Stimulated activated CD4-positive, alpha-beta T cell treated with anti-CD3 and anti-CD28 coated beads, Interleukin-12 subunit alpha, Interleukin-12 subunit beta, amount 100 ng/mL, for 48 hours (primary cell): ENCODE results near the gene PGM2.

Experiments used
- DNase-seq, 3 donors: peaks; one replicate each; pipeline ENCODE4 v3.0.0-alpha.2; 2020; ENCODE audit warnings: low read depth in 2 of 3, low spot score in 1 of 3

The PGM2 gene

DNA sequence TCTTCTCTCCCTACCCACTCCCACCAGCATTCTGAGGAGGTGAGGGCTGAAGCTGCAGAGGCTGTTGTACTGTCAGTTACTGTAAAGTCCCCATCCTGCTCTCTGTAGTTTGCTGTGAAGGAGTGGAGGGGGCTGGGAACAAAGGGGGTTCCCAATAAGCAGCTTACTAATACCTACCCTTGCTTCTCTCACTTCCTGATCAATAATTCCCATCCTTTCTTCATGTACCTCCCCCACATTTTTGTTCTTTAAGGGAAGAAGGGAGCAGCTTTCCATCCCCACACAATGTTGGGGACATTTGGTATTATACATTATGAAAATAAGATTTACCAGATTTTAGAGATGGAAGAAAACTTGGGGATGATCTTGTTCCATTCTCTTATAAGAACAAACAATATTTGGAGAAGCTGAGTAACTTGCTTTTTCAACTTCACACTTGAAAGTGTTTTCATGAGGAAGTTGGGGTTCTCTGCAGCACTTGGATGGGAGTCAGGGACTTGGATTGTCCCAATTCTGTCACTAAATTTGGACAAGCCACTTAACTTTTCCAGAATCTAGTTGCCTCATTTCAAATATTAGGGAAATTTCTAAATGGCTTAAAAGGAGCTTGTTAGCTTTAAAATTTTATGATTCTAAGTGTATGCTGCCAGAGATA is 69.8 kb downstream of the PGM2 start:
- DNase-seq, result no peak

DNA sequence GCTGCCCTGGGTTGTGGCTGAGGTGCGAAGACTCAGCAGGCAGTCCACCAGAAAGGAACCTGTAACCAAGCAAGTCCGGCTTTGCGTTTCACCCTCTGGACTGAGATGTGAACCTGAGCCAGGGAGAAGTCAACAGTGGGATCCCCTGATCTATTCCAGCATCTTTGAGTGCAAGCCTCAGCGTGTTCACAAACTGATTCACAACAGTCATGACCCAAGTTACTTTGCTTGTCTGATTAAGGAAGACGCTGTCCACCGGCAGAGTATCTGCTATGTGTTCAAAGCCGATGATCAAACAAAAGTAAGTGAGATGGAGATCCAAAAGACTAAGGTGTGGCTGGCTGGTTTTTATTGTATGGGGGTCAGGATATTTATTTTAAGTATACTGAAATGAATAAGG is 75.7 kb downstream of the PGM2 start:
- DNase-seq, result no peak

DNA sequence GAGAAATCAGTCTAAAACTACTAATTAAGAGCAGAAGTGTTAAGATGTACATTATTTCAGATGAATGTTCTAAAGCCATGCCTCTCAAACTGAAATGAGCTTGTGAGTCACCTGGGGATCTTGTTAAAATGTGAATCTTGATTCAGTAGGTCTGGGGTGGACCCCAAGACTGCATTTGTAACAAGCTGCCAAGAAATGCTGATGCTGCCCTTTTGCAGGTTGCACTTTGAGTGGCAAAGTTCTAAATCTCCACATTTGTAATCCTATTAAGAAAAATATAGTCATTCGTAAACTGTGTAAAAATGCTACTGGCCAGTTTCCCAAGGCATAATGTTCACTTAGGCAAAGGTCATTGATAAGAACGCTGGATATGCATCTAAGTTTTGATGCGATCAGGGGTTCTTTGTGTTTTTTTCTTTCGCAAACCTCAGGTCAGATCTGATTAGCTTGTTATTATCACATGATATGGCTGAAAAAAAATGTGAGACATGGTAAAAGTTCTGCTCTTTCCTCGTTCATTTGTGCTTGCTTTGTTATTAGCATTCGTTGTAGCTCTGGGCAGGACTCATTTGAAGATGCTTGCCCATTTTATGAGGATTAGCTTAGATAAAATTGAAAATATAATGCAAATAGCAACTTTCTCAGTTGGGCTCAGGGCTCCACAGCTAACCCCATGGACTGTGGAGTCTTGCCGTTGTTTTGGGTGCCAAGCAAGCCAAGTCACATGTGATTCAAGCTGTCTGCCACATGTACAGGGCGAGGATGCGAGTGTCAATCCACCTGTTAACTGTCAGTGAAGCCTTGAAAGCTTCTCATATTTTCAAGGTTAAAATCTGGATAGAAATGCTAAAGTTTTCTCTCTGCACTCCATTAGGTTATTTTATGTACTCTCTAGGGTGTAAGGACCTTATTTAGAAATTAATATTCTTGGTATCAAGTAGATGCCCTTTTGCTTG is 76.5 kb downstream of the PGM2 start:
- no peak for DNase-seq

DNA sequence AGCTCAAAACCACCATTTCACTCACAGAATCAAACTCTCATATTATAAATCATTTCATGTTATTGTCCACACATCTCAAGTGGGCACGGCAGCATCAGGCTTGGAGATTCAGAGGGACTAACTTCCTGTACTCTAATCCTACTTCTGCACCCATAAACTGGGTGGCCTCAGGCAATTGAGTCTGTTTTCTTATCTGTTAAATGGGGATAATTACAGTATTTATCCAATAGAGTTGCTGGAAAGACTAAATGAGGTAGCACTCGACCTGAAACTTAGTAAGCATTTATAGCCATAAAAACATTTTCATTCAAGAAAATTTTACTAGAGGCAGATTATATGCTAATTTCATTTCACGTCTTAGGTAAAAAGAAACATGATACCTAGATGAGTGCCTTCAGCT is 77.4 kb downstream of the PGM2 start:
- no peak for DNase-seq

DNA sequence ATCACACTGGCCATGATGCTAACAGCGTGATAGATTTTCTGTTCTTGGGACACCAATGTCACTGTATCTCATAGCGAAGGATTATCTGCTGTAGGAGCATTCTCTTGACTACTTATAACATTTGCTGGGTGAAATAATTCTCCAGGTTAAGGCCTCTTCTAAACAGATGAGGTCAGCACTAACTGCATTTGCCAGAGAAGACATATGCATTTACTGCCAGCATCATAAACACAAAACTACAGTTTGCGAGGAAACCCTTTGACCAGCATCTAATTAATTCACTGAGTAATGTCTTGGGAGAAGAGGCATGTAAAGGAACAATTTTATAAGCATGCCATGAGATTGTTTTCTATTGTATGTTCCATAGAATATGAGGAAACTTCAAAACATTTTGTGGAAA is 78.3 kb downstream of the PGM2 start:
- no peak for DNase-seq

DNA sequence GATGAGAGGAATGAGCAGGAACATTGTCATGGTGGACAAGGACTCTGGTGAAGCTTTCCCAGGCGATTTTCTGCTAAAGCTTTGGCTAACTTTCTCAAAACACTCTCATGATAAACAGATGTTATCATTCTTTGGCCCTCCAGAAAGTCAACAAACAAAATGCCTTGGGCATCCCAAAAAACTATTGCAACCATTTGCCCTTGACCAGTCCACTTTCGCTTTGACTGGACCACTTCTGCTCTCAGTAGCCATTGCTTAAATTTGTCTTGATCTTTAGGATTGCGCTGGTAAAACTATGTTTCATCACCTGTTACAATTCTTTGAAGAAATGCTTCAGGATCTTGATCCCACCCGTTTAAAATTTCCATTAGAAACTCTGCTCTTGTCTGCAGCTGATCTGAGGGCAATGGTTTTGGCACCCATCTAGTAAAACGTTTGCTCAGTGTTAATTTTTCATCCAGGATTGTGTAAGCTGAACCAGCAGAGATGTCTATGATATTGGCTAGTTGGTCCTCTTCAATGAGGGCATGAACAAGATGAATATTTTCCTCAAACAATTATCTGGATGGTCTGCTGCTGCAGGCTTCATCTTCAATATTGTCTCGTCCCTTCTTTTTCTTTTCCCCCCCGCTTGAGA is 79.2 kb downstream of the PGM2 start:
- no peak for DNase-seq

DNA sequence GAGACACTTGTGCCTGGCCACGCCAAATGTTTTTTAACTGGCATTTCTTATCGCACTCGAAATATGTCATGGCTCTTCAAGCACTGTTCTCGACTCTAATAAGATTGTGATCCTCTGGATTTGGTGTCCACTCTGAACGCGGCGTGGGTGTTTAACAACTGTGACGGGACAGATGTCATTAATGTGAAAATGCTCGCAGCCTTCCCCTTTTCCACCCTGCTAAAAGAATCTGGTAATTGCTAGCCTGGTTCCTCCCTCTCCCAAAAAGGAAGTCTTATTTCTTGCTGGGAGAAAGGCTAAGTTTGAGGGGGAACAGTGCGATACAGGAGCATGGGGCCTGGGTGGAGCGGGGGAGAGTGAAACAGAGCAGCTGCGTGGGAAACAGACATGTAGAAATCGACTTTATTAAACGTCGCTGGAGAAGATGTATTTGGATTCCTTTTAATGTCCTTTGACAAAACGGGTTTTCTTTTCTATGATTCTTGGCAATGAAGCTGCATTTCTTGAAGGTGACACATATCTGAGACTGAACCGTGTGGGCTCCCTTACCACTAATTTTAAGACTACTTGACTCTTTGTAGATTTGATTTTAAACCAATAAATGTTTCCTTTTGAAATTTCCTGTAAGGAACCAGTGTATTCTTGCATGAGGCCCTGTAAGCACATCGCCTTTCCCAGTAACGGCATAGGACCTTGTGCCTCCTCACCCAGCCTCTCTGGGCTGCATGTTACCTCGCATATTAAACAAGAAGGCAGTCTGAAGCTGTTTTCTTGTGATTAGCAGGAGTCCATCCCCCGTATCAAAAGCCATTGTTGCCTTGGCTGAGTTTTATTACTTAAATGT is 82.2 kb downstream of the PGM2 start:
- no peak for DNase-seq

DNA sequence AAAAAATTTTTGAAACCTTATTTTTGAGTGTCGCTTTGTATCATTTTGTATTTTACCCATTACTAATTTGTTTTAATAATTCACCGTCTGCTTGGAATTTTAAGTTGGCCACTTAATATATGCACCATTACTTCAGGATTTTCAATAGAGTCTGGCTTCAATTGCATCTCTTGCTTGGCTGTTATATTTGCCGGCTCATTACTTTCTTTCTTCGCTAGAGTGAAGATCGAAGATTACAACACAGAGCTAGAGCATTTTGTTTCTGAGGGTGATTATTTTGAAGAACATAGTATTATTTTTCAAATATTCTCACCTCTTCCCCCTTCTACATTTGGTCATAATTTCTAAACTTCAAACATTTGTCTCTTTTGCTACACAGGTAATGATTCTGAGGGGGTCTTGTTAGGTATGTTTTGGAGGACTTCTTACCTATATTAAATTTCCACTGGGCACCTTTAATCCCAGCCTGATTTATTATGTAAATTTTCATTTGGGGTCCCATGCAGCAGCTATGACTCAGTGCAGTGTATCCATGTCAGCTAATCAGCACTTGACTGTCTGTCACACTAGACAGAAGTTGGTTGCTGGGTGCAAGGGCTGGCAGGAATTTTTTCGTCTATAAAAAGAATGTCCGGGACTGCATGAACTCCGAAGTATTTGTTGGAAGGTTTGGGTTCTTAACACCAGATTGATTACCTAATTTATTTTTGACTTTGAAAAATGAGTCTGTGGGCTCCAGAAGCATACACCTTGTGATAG is 83.0 kb downstream of the PGM2 start:
- DNase-seq, result no peak

DNA sequence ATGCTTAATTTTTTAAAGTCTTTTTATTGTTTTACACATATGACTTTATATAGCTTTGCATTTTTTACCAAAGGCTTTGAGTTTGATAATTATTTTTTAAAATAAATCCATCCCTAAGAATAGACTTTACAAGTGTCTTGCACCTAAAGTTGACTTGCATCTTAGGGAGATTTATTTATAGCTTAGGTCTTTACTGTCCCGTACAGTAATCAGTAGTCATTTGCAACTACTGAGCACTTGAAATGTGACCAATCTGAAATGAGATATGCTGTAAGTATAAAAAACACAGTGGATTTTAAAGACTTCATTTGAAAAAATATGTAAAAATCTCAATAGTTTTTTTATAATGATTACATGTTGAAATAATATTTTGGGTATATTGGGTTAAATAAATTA is 83.6 kb downstream of the PGM2 start:
- DNase-seq, result no peak
